GM21526 (cell line): ENCODE data around the gene UNC93B1.

ENCODE experiments used
- ATAC-seq: cut with Tn5 transposase; IDR thresholded peaks from one replicate; pipeline ENCODE4 v1.9.1; 2021; ENCODE audit warnings: moderate library complexity; ENCODE audit not compliant: unreplicated experiment, low FRiP score

Gene UNC93B1

GRCh38 chr11:68024508-68024907 is 20.6 kb upstream of the UNC93B1 start:
- no peak for ATAC-seq

- no peak for ATAC-seq
These were observed 18.6 kb upstream of the UNC93B1 start for GRCh38 chr11:68022531-68022930.

- ATAC-seq: no peak
These were observed 17.4 kb upstream of the UNC93B1 start for GRCh38 chr11:68021167-68021787.

- no peak for ATAC-seq
These were observed 16.7 kb upstream of the UNC93B1 start for GRCh38 chr11:68020575-68020974.

- no peak for ATAC-seq
These were observed 15.6 kb upstream of the UNC93B1 start for GRCh38 chr11:68019486-68019885.

GRCh38 chr11:68018730-68019190 is 14.9 kb upstream of the UNC93B1 start:
- ATAC-seq: no peak

GRCh38 chr11:68017980-68018729 is 14.3 kb upstream of the UNC93B1 start:
- ATAC-seq: no peak

GRCh38 chr11:68016904-68017817 is 13.3 kb upstream of the UNC93B1 start:
- ATAC-seq: no peak

GRCh38 chr11:68016161-68016903 is 12.4 kb upstream of the UNC93B1 start:
- ATAC-seq: no peak

GRCh38 chr11:68015467-68015866 is 11.6 kb upstream of the UNC93B1 start:
- ATAC-seq: no peak

- ATAC-seq: no peak
These were observed 11.1 kb upstream of the UNC93B1 start for GRCh38 chr11:68014947-68015447.

- no peak for ATAC-seq
These were observed 10.5 kb upstream of the UNC93B1 start for GRCh38 chr11:68014157-68014946.

- no peak for ATAC-seq
These were observed 9.8 kb upstream of the UNC93B1 start for GRCh38 chr11:68013611-68014156.

- ATAC-seq: no peak
These were observed 9.1 kb upstream of the UNC93B1 start for GRCh38 chr11:68012843-68013610.

- ATAC-seq: no peak
These were observed 8.3 kb upstream of the UNC93B1 start for GRCh38 chr11:68012044-68012842.

- ATAC-seq: no peak
These were observed 7.4 kb upstream of the UNC93B1 start for GRCh38 chr11:68011051-68011943.
